G401.6 (cell line): ENCODE measurements around the gene ITK.
"Not testable (repeated sequence)": the region's sequence is repeated elsewhere in the genome, so short reads cannot be mapped to it uniquely, and the experiment has no call there.

Source experiments
- FAIRE-seq: peaks from 2 replicates; lab custom pipeline; 2012; peaks lifted over from hg19 to GRCh38; lab: Jason Lieb, UNC

ITK gene

GRCh38 chr5:157213527-157214243 lies 33.0 kb downstream of the ITK start:
- no peak for FAIRE-seq

DNA sequence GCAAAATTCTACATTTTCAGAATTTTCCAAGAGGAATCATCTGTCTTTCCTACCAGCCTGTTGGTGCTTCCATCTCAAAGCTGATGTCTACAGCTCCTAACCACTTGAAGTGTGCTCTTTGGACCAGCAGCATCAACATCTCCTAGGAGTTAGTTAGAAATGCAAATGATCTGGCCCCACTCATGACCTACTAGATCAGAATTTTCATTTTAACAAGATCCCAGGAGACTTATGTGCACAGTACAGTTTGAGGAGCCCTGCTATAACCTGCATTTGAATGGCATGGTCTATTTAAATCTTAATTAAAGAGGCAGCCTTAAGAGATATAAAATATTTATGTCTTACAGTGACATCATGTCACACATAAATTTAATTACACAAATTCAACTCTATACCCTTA lies 33.8 kb downstream of the ITK start:
- no peak for FAIRE-seq

GRCh38 chr5:157214861-157215513 lies 34.3 kb downstream of the ITK start:
- no peak for FAIRE-seq

- FAIRE-seq: no peak
Measured at GRCh38 chr5:157215514-157216167, 35.0 kb downstream of the ITK start.

DNA sequence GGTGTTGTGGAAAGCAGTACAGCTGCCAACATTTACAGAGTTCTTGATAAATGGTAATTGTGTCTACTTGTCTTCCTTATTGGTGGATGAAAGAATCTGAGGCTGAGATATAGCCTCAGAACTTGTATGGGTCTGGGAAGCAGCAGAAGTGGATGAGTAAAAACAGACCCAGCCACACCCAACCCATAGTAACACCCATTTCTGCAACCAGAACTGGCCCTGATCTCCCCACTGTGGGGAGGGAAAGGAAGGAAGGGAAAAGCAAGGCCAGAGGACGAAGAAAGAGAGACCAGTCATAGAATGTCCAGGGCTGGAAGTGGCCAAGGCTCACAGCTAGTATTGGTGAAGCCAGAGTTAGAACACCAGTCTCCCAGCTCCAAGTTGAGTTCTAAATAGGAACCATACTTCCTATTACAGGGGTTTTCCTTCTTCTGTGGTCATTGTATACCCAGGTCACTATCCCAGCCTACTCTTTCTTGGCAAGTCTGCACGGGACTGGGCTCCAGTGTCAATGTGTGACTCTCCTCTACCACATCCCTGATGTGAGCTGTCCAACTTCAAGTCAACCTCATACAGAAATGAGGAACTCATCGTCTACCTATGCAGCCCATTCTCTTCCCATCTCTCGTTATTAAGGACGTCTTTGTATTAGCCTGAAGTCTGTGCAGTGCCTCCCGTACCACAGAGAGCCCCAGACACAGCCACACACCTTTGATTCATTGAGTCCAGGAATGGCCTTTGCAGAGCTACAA lies 35.9 kb downstream of the ITK start:
- FAIRE-seq: no peak

DNA sequence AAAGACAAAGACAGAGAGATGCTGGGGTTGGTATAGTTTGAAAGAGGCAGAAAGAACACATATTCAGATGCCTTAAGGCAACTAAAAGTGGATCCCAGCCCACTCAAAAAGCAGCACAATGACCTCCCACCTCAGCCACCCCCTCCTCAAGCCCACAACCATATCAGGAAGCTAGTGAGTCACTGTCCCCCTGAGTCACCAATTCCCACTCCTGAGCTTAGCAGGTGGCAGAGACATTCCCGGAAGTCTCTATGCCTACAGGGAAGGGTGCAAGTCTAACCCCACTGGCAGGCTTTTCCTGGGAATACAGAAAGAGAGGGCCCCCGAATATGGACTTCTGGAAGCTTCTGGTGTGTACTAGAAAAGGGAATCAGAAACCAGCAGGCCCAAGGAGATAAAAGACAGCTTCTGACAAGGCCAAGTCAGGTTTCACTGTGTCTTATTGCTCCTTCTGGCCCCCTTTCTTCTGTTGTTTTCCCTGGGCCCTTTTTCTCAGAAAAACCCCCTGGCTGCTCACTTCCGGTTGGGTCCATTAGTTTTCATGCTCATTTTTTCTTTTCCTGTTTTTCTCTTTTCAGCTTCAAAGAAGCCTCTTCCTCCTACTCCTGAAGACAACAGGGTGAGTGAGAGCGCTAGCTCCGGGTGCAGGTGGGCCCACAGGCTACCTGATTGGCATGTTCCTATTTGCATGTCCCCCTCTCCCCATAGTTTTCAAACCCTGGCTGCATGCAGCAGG lies 36.8 kb downstream of the ITK start:
- FAIRE-seq: no peak

- no peak for FAIRE-seq
Measured at GRCh38 chr5:157219491-157220271, 39.0 kb downstream of the ITK start.

DNA sequence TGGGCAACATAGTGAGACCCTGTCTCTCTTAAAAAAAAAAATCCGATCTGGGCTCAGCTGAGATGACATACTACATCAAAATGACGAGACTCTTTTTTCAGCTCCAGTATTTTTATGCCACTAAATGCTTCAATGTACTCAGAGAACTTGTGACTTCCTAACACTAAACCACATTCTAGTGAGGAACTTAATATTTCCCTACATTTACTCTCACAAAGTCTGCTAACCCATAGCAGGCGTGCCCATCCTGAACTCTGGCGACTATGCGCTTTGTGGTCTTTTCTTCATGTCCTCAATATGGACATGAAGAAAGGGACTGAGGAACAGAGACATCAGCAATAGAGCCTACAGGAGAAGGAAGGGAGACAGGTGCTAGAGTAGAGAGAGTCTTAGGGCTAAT lies 41.3 kb downstream of the ITK start:
- no peak for FAIRE-seq

- FAIRE-seq: no peak
Measured at GRCh38 chr5:157222506-157223230, 42.0 kb downstream of the ITK start.

- FAIRE-seq: no peak
Measured at GRCh38 chr5:157225469-157226422, 45.1 kb downstream of the ITK start.

GRCh38 chr5:157230610-157231009 lies 50.0 kb downstream of the ITK start:
- no peak for FAIRE-seq

DNA sequence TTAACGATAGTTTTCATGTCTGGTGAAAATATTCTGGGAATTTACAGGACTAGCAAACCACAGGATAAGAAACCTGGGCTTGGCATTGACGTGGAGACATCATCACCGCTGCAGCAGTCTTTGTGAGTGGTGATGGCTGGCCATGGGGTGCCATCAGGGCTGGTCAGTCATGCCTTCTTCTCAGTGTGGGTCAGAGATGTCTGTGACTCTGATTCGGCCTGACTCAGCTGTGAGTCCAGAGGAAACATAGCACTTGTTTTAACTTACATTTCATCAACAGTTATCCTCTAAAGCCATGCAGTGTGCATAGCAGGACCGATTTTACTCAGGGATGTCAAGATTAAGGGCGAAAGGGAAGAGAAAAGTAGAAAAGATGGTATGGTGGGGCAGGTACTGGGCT lies 52.1 kb downstream of the ITK start:
- FAIRE-seq: no peak

DNA sequence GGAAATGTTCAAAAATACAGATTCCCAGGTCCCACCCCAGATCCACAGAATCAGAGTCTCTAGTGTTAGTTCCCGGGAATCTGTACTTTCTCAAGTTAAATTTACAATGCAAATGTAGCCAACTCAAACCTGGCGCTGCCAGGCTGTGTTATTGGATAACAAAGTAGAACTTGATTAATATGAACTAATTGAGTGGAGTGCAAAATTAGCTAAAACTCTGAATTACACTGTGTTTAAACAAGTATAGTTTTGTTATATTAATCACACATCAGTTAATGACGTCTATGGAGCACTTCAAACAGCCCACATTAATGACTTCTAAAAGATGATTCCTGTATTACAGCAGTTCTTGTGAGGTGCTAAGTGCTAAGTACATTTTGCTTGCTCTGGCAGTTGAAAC lies 52.9 kb downstream of the ITK start:
- no peak for FAIRE-seq

DNA sequence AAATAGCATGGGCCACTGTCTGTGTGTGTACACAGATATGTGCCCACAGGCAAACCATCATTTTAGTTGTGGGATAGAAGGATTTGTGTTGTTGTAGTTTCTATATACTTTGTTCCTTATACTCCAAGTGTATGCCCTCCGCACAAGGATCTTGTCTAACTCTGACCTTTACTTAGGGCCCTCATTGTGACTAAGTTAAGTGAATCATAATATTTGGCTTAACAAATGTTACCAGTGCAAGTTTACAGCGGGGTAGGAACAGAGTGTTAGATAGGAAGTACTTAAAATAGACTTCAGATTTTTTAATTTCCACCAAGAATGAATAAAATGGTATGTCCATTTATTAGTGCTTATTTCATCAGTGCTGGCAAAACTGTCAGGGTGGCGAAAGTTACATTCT lies 55.8 kb downstream of the ITK start:
- no peak for FAIRE-seq

GRCh38 chr5:157241483-157241882 lies 60.8 kb downstream of the ITK start:
- FAIRE-seq: no peak

DNA sequence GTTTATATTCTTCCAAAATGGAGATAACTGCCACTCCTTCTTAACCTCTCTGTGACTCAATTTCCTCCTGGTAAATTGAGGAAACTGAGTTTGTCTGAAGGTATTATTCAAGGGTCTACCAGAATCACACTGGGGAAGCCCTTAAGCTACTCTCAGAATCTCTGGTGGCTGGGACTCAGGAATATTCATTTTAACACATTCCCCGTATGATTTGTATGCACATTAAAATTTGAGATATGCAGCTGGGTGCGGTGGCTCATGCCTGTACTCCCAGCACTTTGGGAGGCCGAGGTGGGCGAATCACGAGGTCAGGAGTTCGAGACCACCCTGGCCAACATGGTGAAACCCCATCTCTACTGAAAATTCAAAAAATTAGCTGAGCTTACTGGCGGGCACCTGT lies 64.1 kb downstream of the ITK start:
- not testable (repeated sequence) for FAIRE-seq

GRCh38 chr5:157245476-157245875 lies 64.8 kb downstream of the ITK start:
- FAIRE-seq: no peak

DNA sequence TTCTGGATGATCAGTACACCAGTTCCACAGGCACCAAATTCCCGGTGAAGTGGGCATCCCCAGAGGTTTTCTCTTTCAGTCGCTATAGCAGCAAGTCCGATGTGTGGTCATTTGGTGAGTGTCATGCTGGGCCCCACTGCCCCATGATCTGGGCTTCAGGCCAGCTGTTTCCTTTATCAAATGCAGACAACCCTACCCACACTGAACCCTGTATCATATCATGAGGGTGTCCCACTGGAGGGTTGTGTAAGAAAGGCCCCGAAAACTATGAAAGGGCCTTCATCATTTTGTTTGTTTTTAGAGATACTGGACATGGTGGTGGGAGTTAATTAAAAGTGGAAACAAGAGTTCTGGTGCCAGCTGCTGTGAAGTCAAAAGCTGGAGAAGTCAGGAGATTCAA lies 65.2 kb downstream of the ITK start:
- no peak for FAIRE-seq

DNA sequence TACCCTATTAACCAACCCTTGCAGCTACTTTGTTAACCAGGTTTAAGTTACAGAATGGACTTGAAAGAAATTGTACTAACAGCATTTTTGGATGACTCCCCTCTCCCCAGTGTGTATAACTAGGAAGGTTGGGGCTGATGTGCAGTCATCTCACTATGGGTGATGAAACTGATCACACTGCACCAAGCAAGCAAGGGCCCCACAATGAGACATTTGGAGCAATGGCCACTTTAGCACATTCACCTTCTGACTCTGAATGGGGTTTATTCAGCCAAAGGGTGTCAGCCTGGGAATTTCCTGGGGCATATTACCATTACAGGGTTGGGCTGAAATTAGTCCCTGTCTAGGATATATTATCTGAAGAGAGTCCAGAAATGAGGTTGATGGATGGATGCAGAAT lies 66.6 kb downstream of the ITK start:
- no peak for FAIRE-seq
